ENCODE data around the gene RPL38.

Gene RPL38

DNA sequence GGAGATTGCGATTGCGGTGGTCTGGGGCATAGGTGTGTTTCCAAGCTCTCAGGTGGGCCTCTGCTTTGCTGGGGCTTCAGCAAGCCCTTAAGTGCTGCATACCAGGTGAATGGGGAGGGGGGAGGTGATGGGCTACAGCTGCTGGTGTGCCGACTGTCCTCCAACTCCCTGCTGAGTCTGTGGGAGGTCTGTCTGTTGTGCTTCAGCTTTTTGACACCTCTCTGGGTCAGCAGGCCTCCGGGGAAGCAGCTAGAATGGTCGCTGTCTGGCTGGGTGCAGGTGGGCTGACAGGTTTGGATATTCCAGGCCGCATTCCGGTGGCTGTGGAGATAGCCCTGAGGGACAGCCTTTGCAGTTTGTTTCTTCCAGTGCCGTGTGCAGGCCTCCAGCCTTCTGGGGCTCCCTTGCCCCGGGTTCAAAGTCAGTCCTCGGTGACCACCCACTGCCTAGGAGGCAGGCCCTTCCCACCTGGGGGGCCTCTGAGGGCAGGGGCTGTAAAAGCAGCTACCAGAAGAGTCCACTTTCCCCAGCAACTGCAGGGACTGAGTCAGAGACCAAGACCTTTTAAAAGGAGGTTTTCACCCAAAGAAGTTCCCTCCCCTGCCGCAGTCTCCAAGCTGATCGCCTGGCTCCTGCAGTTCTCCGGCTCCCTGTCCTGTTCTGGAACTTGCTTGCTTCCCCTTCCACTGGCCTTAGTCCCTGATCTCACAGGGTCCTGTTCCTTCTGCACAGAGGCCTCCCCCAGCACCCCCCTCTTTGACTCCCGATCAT, 7.8 kb downstream of the RPL38 start:
- no peak for DNase-seq

DNA sequence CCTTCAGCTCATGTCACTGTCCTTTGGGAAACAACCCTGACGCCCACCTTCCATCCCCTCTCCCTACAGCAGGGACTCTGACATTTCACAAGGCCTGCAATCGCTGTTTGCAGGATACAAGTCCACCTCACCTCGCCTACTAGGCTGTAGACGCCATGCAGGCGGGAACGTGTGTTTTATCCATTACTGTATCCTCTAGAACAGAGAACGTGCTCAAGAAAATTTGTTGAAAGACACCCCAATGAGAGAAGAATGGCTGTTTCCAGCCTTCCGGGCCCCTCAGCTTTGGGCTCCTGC, 8.4 kb downstream of the RPL38 start:
- DNase-seq: no peak

DNA sequence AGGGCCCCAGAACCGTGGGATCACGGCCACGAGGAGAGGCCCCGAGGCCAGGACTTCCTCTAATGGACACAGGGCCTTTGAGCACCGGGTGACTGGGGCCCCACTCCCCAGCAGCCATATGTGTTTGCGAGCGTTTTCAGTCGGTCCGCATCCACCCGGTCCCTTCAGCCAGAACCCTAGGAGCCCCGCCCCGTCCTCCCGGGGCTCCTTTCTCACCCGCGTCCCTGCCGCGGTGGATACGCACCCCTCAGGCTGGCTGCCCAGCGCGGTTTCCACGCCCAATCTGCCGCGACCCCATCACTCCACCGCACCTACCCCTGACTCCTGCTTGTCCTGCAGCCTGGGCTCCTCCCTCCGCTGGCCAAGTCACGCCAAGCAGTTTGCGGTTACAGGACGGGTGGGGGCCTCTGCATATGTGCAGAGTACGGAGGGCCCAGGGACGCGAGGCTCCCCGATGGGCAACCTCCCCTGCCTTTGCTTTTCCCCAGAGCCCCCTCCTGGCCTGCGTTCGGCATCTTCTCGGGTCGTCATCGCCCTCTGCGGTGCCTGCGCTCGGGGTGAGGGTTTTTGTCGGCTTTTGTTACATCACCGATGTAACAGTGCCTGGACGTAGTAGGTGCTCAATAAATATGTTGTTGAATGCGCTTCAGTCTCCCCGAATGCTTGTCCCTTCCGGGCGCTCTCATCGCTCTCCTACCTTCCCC, 8.9 kb downstream of the RPL38 start:
- DNase-seq: no peak

DNA sequence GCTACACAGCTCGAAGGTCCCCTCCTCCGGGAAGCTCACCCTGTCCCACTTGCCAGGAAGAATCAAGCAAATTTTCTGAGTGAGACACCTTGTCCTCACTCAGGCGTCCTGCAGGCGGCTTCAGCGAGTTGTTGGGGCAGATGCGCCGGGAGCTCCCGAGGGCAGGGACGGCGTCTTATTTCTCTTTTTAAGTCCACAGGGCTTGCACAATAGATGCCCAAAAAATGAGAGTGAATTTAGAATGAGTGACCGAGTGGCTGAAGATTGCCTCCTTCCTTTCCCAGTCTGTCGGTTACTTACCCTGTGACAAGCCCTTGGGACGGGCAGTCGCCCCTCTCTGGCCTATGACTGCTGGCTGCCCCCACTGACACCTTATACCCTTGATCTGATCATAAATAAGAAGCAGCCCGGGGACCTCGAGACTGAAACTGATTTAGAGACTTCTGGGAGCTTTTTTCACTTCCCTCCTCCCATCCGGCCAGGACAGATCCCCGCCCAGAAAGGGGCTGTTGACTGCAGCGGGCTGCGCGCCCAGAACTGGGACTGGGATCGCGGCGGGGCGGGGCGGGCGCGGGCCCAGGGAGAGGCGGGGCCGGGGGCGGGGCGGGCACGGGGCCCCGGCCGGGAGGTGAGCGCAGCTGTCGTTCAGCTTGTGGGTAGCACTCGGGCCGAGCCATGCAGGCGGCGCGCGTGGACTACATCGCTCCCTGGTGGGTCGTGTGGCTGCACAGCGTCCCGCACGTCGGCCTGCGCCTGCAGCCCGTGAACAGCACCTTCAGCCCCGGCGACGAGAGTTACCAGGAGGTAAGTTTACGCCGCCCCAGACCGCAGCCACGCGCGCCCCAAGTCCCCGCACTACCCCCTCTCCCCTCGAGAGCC, 9.7 kb downstream of the RPL38 start, which contains the start of gene TTYH2:
TTYH2 (plus strand) TSS at position 659 of the 879 bp plus-strand sequence; CDS start at position 676, 17 bp downstream.
- peak in 1 of 2 experiments; percentile 48 for DNase-seq

DNA sequence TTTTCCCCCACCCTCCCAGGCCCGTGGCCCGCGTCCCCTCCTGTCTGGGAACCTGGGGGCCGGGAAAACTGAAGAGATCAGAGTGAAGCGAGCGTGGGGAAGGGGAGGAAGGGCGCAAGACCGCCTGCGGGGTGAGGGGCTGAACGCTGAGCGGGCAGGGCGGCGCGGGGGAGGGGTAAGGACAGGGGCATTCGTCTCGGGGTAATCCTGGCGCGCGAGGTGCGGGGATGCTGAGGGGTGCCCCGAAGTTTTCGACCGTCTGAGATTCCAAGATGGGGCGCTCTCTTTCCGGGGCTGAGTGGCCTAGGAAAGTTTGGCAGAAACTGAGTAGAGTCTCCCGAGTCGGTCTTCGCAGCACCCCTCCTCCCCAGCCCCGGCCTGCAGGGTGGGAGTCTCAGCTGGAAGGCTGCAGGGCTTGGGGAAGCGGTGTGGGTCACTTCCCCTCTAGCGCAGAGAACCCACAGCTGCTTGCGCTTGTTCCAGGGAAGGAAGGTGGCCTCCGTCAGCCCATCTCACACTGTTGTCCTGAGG, 10.4 kb downstream of the RPL38 start:
- no peak for DNase-seq

DNA sequence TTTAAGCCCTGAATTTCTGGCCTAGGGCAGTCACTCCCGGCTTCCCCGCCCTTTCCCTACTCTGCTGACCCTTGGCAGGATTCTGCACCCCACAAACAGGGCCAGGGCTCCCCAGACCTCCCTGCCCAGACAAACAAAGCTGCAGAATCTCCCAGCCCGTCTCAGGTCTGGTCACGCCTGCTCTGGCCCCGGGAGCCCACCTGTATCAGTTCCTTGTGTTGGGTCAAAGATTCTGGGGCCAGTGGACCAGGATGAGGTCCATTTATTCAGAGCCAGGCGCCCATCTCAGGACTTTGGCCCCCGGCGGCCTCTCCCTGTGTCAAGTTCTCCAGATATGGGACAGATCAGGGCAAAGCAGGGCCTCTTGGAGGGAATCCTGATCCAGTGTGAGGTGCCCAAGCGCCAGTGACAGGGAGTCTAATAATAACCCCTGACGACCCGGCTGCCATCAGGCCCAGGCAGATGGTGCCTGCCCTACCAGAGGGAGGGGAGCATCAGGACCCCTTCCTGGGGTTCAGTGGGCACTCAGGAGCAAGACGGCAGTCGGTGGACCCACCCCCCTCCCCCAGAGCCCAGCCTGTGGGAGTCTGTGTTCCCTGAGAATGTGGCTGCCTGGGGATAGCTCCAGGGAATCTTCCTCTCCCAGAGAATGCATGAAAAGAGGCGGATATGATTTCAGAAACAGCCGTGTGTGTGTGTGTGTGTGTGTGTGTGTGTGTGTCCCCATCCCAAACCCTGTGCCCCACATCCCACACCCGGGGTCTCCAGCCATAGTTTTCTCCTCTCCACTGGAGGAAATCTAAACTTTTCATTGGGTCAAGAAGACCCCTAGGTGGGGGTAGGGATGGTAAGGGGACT, 11.2 kb downstream of the RPL38 start:
- DNase-seq: no peak

DNA sequence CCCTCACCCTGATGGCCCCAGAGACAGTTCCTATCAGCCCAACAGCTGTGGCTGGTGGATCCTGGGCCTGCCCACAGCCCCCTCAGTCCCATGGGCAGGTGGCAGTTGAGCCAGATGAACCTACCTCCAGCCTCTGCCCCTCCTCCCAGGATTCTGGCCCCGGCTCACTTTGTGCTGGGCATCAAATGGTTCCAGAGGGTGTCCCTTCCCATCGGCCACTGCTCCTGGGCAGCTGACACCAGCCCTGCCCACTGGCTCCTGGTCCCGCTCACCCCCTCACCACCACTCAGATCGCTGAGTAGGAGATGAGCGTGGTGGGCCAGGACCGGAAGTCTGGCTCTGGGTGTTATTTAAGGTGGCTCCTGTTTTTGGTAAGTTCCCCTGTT, 11.9 kb downstream of the RPL38 start:
- DNase-seq: no peak

DNA sequence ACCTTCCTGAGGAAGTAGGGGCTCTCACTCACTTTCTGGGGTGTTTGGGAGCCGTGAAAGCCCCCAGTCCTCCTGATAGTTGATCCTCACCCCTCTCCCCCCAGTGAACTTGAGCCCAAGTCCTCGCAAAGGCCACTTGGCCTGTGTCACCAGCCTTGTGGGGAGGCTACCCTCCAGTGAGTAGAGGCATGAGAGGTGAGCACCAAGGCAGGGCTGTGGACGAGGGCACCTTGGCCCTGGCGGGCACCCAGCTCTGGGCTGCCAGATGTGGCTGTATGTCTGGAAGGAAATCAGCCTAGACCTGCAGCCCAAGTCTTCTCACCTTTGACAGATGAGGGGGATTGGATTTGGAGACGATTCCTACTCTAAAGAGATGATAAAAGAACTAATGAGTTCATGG, 13.0 kb downstream of the RPL38 start:
- no peak for DNase-seq

DNA sequence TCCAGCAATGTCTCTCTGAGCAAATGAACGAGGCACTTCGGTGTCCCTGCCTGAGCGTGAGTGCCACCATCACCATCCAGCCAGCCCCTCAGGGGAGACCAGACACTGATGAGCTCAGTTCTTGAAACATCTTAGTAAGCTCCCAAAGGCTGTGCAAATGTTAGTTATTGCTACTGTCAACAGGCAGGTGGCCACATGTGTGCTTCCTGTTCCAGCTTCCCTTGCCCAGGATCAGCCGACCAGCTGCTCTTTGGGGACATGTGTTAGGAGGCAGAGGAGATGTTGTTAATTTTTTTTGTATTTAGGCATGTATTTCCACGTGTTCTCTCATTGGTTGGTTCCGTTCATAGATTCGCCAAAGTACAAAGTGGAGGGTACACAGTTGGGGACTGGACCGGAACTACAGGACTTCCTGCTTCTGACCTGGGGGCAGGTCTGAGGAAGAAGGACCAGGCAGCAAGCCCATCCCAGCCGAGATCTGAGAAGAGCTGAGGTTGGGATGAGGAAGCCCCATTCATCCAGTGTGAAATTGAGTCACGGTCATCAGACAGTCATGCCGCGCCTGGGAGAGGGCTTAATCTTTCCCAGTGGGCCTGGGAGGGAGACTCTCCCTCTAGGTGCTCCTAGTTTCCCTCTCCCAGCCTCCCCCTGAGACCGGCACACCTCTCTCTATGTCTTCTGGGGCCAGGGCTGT, 13.7 kb downstream of the RPL38 start:
- DNase-seq: no peak

DNA sequence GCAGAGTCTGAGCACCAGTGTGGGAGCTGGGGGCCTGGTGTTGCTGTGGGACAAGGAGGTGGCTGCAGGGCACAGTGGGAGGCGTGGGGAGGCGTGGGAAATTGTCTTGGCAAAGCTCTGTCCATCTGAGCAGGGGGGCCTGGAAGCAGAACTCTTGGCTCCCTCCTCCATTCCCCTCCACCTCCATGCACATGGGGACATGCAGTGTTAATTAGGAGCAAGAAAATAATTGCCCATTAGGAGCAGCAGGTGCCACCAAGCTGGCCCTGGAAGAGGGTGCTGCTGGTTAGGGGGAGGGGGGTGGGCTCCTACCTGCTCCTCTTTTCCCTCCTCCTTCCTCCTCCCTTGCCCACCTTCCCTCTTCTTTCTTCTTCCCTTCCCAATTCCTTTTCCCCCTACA, 14.4 kb downstream of the RPL38 start:
- DNase-seq: no peak

DNA sequence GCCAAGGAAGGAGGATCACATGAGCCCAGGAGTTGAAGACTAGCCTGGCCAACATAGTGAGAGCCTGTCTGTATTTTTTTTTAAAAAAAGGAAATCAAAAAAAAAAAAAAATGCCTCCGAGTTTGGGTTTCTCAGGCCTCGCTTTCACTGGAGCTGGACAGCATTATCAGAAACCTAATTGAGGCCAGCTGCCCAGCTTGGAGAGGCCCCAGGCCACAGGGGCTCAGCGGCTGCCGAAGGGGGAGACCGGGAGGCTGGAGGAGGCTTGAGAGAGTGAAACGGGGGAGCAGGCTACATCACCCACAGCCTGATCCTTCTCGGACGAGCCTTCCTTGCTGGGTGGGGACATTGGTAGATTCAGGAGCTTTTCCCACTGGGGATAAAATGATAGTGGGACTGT, 15.0 kb downstream of the RPL38 start:
- DNase-seq: no peak

DNA sequence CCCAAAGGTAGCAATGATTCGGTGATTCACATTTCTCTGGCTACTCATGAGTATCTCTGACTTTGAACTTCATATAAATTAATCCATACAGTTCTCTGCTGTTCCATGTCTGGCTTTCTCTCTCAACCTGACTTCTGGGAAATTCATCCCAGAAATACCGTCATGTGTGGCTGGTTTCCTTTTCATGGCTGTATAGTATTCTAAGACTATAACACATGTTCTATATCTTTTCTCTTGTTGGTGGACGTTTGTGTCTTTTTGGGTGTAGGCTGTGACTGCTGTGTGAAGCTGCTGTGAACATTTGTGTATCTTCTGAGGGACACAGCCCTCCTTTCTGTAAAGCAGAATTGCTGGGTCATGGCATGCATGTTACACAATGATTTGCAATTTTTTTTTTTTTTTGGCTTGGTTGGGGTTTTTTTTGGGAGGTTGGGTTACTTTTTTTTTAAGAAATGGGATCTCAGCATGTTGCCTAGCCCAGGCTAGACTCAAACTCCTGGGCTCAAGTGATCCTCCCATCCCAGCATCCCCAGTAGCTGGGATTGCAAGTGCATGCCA, 16.2 kb downstream of the RPL38 start:
- DNase-seq: no peak

DNA sequence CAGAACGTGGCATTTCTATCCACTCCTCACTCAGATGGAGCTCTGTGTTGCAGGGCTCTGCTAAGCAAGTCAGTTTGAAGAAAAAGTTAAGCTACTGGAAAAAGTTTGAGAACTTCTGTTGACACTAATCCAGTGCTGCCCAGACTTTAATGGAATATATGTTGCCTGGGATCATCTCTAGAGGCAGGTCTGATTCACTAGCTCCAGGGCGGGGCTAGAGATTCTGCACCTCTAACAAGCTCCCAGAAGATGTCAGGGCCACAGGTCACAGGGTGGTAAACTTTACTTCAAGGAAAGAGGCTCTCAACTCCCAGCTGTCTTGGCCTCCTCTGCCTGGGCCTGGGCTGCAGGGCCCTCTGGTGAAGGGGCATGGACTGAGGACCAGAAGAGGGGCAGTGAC, 16.7 kb downstream of the RPL38 start:
- DNase-seq: no peak

DNA sequence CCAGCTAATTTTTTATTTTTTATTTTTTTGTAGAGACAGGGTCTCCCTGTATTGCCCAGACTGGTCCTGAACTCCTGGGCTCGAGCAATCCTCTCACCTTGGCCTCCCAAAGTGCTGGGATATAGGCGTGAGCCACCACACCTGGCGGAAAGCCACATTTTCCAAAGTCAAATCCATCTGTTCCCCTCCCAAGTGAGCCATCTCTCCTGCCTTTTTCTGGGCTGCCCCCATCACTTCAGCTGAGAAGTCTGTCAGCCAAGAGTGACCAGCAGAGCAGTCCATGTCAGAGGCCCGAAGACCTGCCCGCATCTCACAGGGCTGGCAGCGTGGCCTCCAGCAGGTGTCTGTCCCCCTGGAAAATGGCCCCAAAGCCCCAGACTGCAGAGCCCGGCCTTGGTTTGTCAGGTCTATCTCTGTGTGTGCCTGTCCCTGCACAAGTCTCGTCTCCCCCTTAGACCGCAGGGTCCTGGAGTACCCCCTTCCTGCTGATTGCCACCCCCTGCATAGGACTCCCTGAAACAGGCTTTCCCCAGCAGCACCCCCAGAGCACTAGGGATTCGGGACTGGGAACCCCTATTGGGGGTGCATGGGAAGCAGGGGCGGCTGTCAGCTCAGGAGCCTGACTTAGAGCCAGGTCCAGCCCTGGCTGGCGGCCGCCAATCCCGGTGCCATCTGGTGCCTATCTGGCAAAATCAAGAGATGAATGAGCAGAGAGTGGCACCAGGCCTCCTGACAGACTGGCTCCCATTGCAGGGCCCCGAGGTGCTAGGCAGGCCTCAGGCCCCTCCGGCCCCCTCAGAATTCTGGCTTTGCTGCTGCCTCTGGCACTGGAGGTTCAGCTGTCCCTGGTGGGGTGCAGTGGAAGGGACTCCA, 17.7 kb downstream of the RPL38 start:
- DNase-seq: no peak

DNA sequence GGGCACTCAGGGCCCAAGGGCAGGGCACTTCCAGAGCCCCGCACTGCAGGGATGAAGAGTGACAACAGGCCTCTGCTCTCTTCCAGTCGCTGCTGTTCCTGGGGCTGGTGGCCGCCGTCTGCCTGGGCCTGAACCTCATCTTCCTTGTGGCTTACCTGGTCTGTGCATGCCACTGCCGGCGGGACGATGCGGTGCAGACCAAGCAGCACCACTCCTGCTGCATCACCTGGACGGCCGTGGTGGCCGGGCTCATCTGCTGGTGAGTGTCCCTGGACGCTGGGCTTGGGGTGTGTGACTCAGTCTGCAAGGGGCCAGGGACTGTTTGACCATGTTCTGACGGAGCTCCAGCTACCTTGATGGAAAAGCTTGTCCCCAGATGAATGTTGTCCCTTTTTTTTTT, 18.9 kb downstream of the RPL38 start:
- DNase-seq: no peak

DNA sequence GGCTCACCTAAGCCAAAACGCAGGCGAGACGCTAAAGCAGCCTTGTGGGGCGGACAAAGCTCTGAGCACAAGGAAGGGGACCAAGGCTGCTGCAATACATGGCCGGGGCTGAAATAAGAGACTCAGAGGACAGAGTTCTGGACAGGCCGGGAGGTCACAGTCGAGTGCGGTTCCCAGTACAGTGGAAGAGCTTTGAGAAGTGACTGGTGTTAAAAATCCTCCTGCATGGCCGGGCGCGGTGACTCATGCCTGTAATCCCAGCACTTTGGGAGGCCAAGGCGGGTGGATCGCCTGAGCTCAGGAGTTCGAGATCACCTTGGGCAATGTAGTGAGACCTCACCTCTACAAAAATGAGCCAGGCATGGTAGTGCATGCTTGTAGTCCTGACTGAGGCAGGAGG, 20.4 kb downstream of the RPL38 start:
- DNase-seq: no peak

DNA sequence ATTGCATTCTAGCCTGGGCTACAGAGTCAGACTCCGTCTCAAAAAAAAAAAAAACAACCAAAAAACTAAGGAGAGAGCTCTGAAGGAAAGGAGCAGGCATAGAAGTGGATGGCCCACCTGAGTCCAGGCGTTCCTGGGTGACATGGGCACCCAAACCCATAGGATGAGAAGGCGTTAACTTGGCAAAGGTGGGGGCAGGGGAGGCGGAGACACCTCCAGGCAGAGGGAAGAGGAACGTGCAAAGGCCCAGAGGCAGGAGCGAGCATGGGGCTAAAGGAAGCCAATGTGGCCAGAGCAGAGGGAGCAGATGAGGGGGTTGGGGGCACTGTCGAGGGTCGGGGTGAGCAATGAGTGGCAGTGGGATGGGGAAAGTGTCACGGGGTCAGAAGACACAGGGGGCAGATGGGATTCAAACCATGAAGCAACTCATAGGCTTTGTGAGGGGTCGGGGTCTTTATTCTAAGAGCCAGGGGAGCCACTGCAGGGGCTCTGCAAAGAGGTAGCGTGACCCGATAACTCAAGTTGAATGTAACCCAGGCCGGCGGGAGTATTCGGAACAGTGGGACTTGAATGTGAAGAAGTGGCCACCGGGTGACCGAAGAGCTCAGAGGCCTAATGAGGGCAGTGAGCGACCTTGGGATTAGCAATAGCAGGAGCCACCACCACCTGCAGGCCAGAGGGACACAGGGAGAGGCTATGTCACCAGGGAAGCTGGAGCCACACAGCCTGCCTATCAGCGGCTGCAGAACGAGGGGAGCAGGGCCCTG, 21.7 kb downstream of the RPL38 start:
- DNase-seq: no peak

DNA sequence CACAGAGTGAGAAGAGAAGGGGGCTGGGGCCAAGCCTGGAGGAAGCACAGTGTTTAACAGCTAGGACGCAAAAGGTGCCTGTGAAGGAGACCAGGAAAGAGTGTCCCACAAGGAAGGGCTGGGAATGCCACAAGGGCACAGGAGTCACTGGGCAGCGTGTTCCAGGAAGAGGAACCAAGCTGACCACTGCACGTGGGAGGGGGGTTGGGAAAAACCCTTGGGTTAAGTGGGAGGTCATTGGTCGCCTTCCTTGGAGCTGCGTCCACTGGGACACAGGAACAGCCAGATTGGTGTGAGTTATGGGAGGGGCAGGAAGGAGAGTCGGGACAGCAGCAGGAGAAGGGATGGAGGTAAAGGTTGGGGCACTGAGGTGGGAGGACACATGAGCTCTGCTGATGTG, 22.8 kb downstream of the RPL38 start:
- no peak for DNase-seq

DNA sequence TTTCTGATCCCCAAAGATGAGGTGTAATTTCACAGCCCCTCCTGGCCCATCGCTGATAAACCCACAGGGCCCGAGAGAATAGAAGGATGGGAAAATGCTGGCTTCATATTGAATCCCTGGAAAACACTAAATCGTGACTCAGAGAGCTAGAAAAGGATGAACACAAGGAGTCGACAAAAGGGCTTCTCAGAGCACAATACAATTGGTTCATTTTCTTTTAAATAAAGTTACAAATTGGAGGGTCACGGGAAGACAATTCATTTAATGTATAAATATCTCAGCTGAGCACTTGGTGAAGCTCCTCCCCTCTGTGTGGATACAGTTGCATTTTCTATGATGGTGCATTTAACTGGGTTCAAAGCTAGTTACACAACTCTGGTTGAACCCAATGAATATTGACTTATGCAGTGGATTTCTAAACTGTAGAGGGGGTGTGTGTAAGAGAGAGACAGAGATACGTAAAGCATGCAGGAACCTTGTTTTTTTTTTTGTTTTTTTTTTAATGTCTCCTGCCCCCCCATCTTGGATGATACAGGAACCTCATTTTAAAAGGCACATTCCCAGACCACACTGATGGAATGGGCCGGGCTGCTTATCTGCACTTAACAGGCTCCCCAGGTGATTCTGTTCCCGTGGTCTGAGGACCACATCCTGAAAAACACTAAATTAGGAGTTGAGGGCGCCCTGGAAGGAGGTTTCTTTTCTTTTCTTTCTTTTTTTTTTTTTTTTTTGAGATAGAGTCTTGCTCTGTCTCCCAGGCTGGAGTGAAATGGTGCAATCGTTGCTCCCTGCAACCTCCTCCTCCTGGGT, 24.0 kb downstream of the RPL38 start:
- DNase-seq: no peak

All from NCI-H187 (cell line).